ENCODE data around the gene PRCC. TPM values are rescaled to one million over a fixed set of nuclear protein-coding genes. Genes with fewer than 3 reads are reported as not detected.

Gene PRCC
- total and polyA plus RNA-seq, 2 of the 4 experiments (the other 2 are of a cell fraction) = 10.6 to 59.6 TPM

GRCh38 chr1:156813298-156813697 is 46.0 kb downstream of the PRCC start:
- Histone ChIP-seq H3K79me1 (ENCODE audit: low read depth in 1 of 2, low read length in 2 of 2) (no peaks in the 10 kb centered on the region), H3K27me3 (ENCODE audit: control insufficient read depth, insufficient read depth, low read length) (peaks cover 43% of the 10 kb centered on the region), H3K36me3 (ENCODE audit: control insufficient read depth, insufficient read depth, low read length) (no peaks in the 10 kb centered on the region), H2AK5ac (ENCODE audit: low read depth, low read length) (peak overlapping the region; percentile 34; the same call in 1 of the 2 replicates), H3K9me1 (ENCODE audit: insufficient read depth, low read length) (no peaks in the 10 kb centered on the region; the same call in 1 of the 2 replicates), H3K9ac (ENCODE audit: low read depth, low read length) (no peak overlapping the region), H3K23ac (ENCODE audit: low read depth, low read length) (0 out of 2 replicates have a peak overlapping the region, but pooled peaks have one; percentile 4), H2AK9ac (replicated peaks; ENCODE audit: low read depth, low read length, poor library complexity) (peak overlapping the region; percentile 75), H3K4me1 (ENCODE audit: control insufficient read depth, insufficient read depth, low read length) (peaks cover 14% of the 10 kb centered on the region), H3K4me3 (ENCODE audit: insufficient read depth, low read depth, low read length) (no peak overlapping the region), H3K14ac (replicated peaks; ENCODE audit: low read depth, low read length) (no peak overlapping the region), H4K20me1 (ENCODE audit: insufficient read depth, low read length) (no peaks in the 10 kb centered on the region; the same call in 1 of the 2 replicates), H4K91ac (ENCODE audit: insufficient read depth, low read depth, low read length) (no peak overlapping the region), H3K18ac (ENCODE audit: low read depth, low read length) (no peak overlapping the region), H3K4me2 (ENCODE audit: low read depth, low read length) (no peak overlapping the region; the same call in 1 of the 2 replicates), H3K9me3 (ENCODE audit: control insufficient read depth, insufficient read depth, low read length) (no peaks in the 10 kb centered on the region), H4K5ac (ENCODE audit: low read depth, low read length) (no peak overlapping the region), H2AFZ (replicated peaks; ENCODE audit: low read length, poor library complexity) (peak overlapping the region; percentile 92), H3K56ac (ENCODE audit: extremely low read depth, insufficient read depth, low read length) (no peak overlapping the region), H2BK120ac (ENCODE audit: low read depth, low read length) (no peak overlapping the region), H4K8ac (ENCODE audit: low read depth in 2 of 2, low read length in 2 of 2) (no peak overlapping the region), H2BK5ac (ENCODE audit: low read depth, low read length, poor library complexity, severe bottlenecking) (no peak overlapping the region), H2BK20ac (ENCODE audit: low read depth, low read length) (no peak overlapping the region), H2BK15ac (ENCODE audit: low read depth, low read length) (no peak overlapping the region), H3K4ac (ENCODE audit: low read depth, low read length) (no peak overlapping the region), H3K27ac (ENCODE audit: insufficient read depth, low read length) (no peak overlapping the region)
- 60% methylated on average over 1 of the region's 10 CpGs; no CpG with 5 or more reads in 1 of the 2 experiments for WGBS, 2 experiments (ENCODE audit: extremely low coverage in 2 of 2, insufficient read length in 1 of 2)
- CTCF ChIA-PET = interaction anchor here (1.2 kb wide), 1 partner anchor 9 kb away, joined by 6 read pairs; no protein-coding TSS in a partner anchor
- intact Hi-C loops (cut with micrococcal nuclease) (no loop called here), dilution Hi-C loops (cut with HindIII; ENCODE audit: low sequenced_read_pairs, unreplicated experiment) (no loop called here), in situ Hi-C loops (cut with MboI; ENCODE audit: low sequenced_read_pairs) (no loop called here)
- ATAC-seq (ENCODE audit: low read depth) = no peak
- no TSS peak for BruUV-seq (replicated peaks)
- TF ChIP-seq CEBPB (IDR thresholded peaks at IDR 0.05; ENCODE audit: low read depth, low read length) (no peak), NFE2L2 (IDR thresholded peaks at IDR 0.05; ENCODE audit: low read depth, low read length) (no peak), MAZ (IDR thresholded peaks at IDR 0.05; ENCODE audit: borderline replicate concordance, low read depth, low read length) (no peak), RFX5 (IDR thresholded peaks at IDR 0.05; ENCODE audit: low read depth, low read length) (no peak)
- POLR2A ChIA-PET (ENCODE audit: unreplicated experiment) = no interaction called here
- DNase-seq = no peak

Data from IMR-90 (cell line).